Kidney (tissue), 14 donors: Measurements from ENCODE around the gene NLRC5. TPM values are rescaled to one million over a fixed set of nuclear protein-coding genes. Genes with fewer than 3 reads are reported as not detected.

Source experiments
- DNase-seq, 5 donors: peaks; one replicate each; pipeline ENCODE4 v3.0.0-alpha.2; 2013 to 2020
- FAIRE-seq: peaks from 2 replicates; lab custom pipeline; 2012; peaks lifted over from hg19 to GRCh38; lab: Jason Lieb, UNC
- H3K27ac ChIP-seq, 2 donors: one replicate each; pipeline ENCODE4 v1.7.0; 2013; ENCODE audit warnings: low read depth in 2 of 2, low read length in 2 of 2, inconsistent platforms in 1 of 2
- H3K27me3 ChIP-seq: one replicate; pipeline ENCODE4 v1.7.1; 2013; ENCODE audit warnings: low read length, inconsistent platforms; ENCODE audit not compliant: control insufficient read depth, insufficient read depth
- H3K36me3 ChIP-seq, 3 donors: one replicate each; pipeline versions ENCODE4 v1.7.0 to v1.7.1; 2013; ENCODE audit warnings: low read length in 3 of 3, control low read depth in 1 of 3, inconsistent platforms in 1 of 3; ENCODE audit not compliant: insufficient read depth in 3 of 3, control insufficient read depth in 2 of 3
- H3K4me1 ChIP-seq, 3 donors: one replicate each; pipeline versions ENCODE4 v1.7.0 to v1.7.1; 2013; ENCODE audit warnings: low read length in 3 of 3, inconsistent platforms in 1 of 3, low read depth in 1 of 3; ENCODE audit not compliant: control insufficient read depth in 2 of 3, insufficient read depth in 2 of 3
- H3K4me3 ChIP-seq, 3 donors: one replicate each; pipeline versions ENCODE4 v1.7.0 to v1.8.1; 2013; ENCODE audit warnings: low read length in 3 of 3, control low read depth in 1 of 3, inconsistent platforms in 1 of 3
- H3K9ac ChIP-seq, 3 donors: one replicate each; pipeline versions ENCODE4 v1.7.0 to v1.7.1; 2013; ENCODE audit warnings: low read length in 3 of 3, control low read depth in 1 of 3, inconsistent platforms in 1 of 3
- H3K9me3 ChIP-seq, 3 donors: one replicate each; pipeline versions ENCODE4 v1.7.0 to v1.7.1; 2013; ENCODE audit warnings: low read length in 3 of 3, control low read depth in 1 of 3, inconsistent platforms in 1 of 3; ENCODE audit not compliant: control insufficient read depth in 2 of 3, insufficient read depth in 1 of 3
- CTCF ChIP-seq: IDR thresholded peaks from 3 replicates; pipeline ENCODE4 v1.5.1; 2012; ENCODE audit warnings: mild to moderate bottlenecking, moderate library complexity, borderline replicate concordance; ENCODE audit not compliant: insufficient read depth; ENCODE audit errors: extremely low read depth
- intact Hi-C: fragments of 100-400 bp; cut with DNase I; formaldehyde crosslinking; loops from one replicate; pipeline ENCODE4 v1.11.1; 2022
- polyA plus RNA-seq: library from polyadenylated mRNA; stranded (reverse); fragments of 350-450 nt; fragmentation: Illumina TruSeq; extraction: RNeasy Lipid Tissue Mini Kit (QIAGEN cat#74804); gene quantifications from one replicate; pipeline ENCODE4 v1.2.3, GENCODE V29; 2014; ENCODE audit warnings: low read depth, low replicate concordance; ENCODE audit not compliant: insufficient read depth
- total RNA-seq: library from RNA; stranded (reverse); fragmentation: NEBNext Ultra II Directional; extraction: Animal tissue kit (Norgen Biotek cat#: 25700); gene quantifications from one replicate; pipeline ENCODE4 v1.2.1, GENCODE V29; 2021
- donor health status: control.
- donor health status: control.
- donor health status: control.
- donor health status: control.
- donor health status: control.
- donor health status: DM: yes; HTN: yes; CAD: no.
- donor health status: Normal renal cell carcinoma (clear cell type).

The NLRC5 gene
- total and polyA plus RNA-seq, 2 donors from 2014 or later: 7.1 to 55.6 TPM

- peak in 1 of 5 donors; percentile 50 for DNase-seq
- no peak for TF ChIP-seq CTCF
- H3K27me3 ChIP-seq: no peaks in the 10 kb centered on the region
- peaks cover 0 to 7% (median 0%) of the 10 kb centered on the region in 3 donors for H3K4me1 ChIP-seq
- intact Hi-C loops: no loop called here
- FAIRE-seq: no peak
- H3K9me3 ChIP-seq: no peaks in the 10 kb centered on the region
- H3K9ac ChIP-seq: no peak overlapping the region
- H3K4me3 ChIP-seq: no peak overlapping the region
- H3K27ac ChIP-seq: no peak overlapping the region
- H3K36me3 ChIP-seq: no peaks in the 10 kb centered on the region
Measured at GRCh38 chr16:57036945-57037344, 47.6 kb downstream of the NLRC5 start.

- H3K27me3 ChIP-seq: no peaks in the 10 kb centered on the region
- H3K4me1 ChIP-seq: peaks cover 0 to 11% (median 0%) of the 10 kb centered on the region in 3 donors
- TF ChIP-seq CTCF: no peak
- H3K4me3 ChIP-seq: no peak overlapping the region
- H3K27ac ChIP-seq: no peak overlapping the region
- no peaks in the 10 kb centered on the region for H3K36me3 ChIP-seq
- H3K9me3 ChIP-seq: no peaks in the 10 kb centered on the region
- FAIRE-seq (no peak), DNase-seq (no peak)
- intact Hi-C loops: no loop called here
- no peak overlapping the region for H3K9ac ChIP-seq
Measured at GRCh38 chr16:57038166-57038565, 48.8 kb downstream of the NLRC5 start.

GRCh38 chr16:57039148-57039812 is 49.9 kb downstream of the NLRC5 start:
- FAIRE-seq (no peak), DNase-seq (peak in 1 of 5 donors; percentile 59)
- peaks cover 0 to 11% (median 0%) of the 10 kb centered on the region in 3 donors for H3K4me1 ChIP-seq
- H3K36me3 ChIP-seq: no peaks in the 10 kb centered on the region
- no peak overlapping the region for H3K9ac ChIP-seq
- TF ChIP-seq CTCF: no peak
- H3K9me3 ChIP-seq: no peaks in the 10 kb centered on the region
- no peak overlapping the region for H3K4me3 ChIP-seq
- H3K27ac ChIP-seq: no peak overlapping the region
- intact Hi-C loops: no loop called here
- no peaks in the 10 kb centered on the region for H3K27me3 ChIP-seq
